ENCODE data around the gene DNAH3.
"Not testable (repeated sequence)": the region's sequence is repeated elsewhere in the genome, so short reads cannot be mapped to it uniquely, and the experiment has no call there.

The DNAH3 gene

GRCh38 chr16:21120976-21121520 lies 29.6 kb downstream of the DNAH3 start:
- DNase-seq, result no peak

- DNase-seq, result no peak
These were observed 33.1 kb downstream of the DNAH3 start for GRCh38 chr16:21117567-21117966.

GRCh38 chr16:21116148-21116693 lies 34.4 kb downstream of the DNAH3 start:
- DNase-seq, result no peak

GRCh38 chr16:21115551-21115950 lies 35.1 kb downstream of the DNAH3 start:
- DNase-seq, result not testable (repeated sequence)

- no peak for DNase-seq
These were observed 46.4 kb downstream of the DNAH3 start for GRCh38 chr16:21103941-21104860.

GRCh38 chr16:21101631-21102420 lies 48.8 kb downstream of the DNAH3 start:
- DNase-seq, result no peak

GRCh38 chr16:21100447-21100846 lies 50.2 kb downstream of the DNAH3 start:
- no peak for DNase-seq

- DNase-seq, result no peak
These were observed 53.5 kb downstream of the DNAH3 start for GRCh38 chr16:21097151-21097550.

- not testable (repeated sequence) for DNase-seq
These were observed 55.9 kb downstream of the DNAH3 start for GRCh38 chr16:21094719-21095118.

- no peak for DNase-seq
These were observed 57.7 kb downstream of the DNAH3 start for GRCh38 chr16:21092951-21093350.

GRCh38 chr16:21088646-21089538 lies 61.8 kb downstream of the DNAH3 start:
- DNase-seq, result no peak

- no peak for DNase-seq
These were observed 62.5 kb downstream of the DNAH3 start for GRCh38 chr16:21088143-21088542.

- no peak for DNase-seq
These were observed 65.9 kb downstream of the DNAH3 start for GRCh38 chr16:21084631-21085225.

- DNase-seq, result no peak
These were observed 66.8 kb downstream of the DNAH3 start for GRCh38 chr16:21083729-21084268.

- DNase-seq, result no peak
These were observed 69.3 kb downstream of the DNAH3 start for GRCh38 chr16:21081329-21081728.

GRCh38 chr16:21078563-21078962 lies 72.1 kb downstream of the DNAH3 start:
- no peak for DNase-seq

- DNase-seq, result no peak
These were observed 74.3 kb downstream of the DNAH3 start for GRCh38 chr16:21076186-21076883.

- DNase-seq, result no peak
These were observed 75.4 kb downstream of the DNAH3 start for GRCh38 chr16:21075252-21075651.

GRCh38 chr16:21072976-21073375 lies 77.7 kb downstream of the DNAH3 start:
- no peak for DNase-seq

GRCh38 chr16:21071741-21072140 lies 78.9 kb downstream of the DNAH3 start:
- DNase-seq, result no peak

- DNase-seq, result no peak
These were observed 80.1 kb downstream of the DNAH3 start for GRCh38 chr16:21070564-21070963.

Data from cortex of kidney (tissue), 1 donor.